SK-N-SH (cell line): ENCODE measurements around the gene PSENEN. TPM values are rescaled to one million over a fixed set of nuclear protein-coding genes. Genes with fewer than 3 reads are reported as not detected.

Source experiments
- CTCF ChIA-PET: fragments of 300-600, 350-600 bp; formaldehyde crosslinking; extraction: SDS; loops from one replicate; lab custom pipeline; 2021; lab: Yijun Ruan, JAX
- POLR2A ChIA-PET: fragments of 350-600 bp; sonication (Branson Sonifier 250); formaldehyde crosslinking; extraction: SDS; loops from one replicate; lab custom pipeline; 2020; ENCODE audit warnings: antibody characterized with exemption, inconsistent platforms; lab: Yijun Ruan, JAX
- DNase-seq: peaks from one replicate; pipeline ENCODE4 v3.0.0; 2012
- H2AFZ ChIP-seq: fragments of 200-600 bp; sonication (generic); 2 replicates; pipeline ENCODE4 v1.8.1; 2016; ENCODE audit warnings: antibody characterized with exemption, mild to moderate bottlenecking, low read depth
- H3F3A ChIP-seq: fragments of 200-600 bp; sonication (generic); replicated peaks from 2 replicates; pipeline ENCODE3; 2016; ENCODE audit warnings: antibody characterized with exemption, mild to moderate bottlenecking; ENCODE audit not compliant: insufficient read depth
- H3K27ac ChIP-seq, 2 experiments: fragments of 200-500 bp in 1 of 2; fragments of 200-600 bp in 1 of 2; sonication (Bioruptor generic) in 1 of 2; sonication (generic), shearing (Covaris generic) in 1 of 2; 2 replicates each; pipeline versions ENCODE4 v1.5.1 to v1.6.1; 2014 to 2016; ENCODE audit warnings: low read depth in 2 of 2, inconsistent platforms in 1 of 2, low read length in 1 of 2, mild to moderate bottlenecking in 1 of 2, mixed read lengths in 1 of 2
- H3K27me3 ChIP-seq: fragments of 200-600 bp; sonication (generic), shearing (Covaris generic); 2 replicates; pipeline ENCODE4 v1.6.1; 2016; ENCODE audit warnings: mixed run types; ENCODE audit not compliant: insufficient read depth
- H3K36me3 ChIP-seq, 2 experiments: fragments of 200-500 bp in 1 of 2; fragments of 200-600 bp in 1 of 2; sonication (Bioruptor generic) in 1 of 2; sonication (generic) in 1 of 2; replicated peaks in 1 of 2; 2 replicates each; pipeline versions ENCODE3 to v1.5.1; 2014 to 2016; ENCODE audit warnings: low read length in 1 of 2, mild to moderate bottlenecking in 1 of 2; ENCODE audit not compliant: insufficient read depth in 2 of 2, control insufficient read depth in 1 of 2
- H3K4me1 ChIP-seq, 2 experiments: fragments of 200-500 bp in 1 of 2; fragments of 200-600 bp in 1 of 2; sonication (Bioruptor generic) in 1 of 2; sonication (generic), shearing (Covaris generic) in 1 of 2; 2 replicates each; pipeline versions ENCODE4 v1.5.1 to v1.6.1; 2014 to 2016; ENCODE audit warnings: low read depth in 1 of 2, low read length in 1 of 2, mixed run types in 1 of 2; ENCODE audit not compliant: insufficient read depth in 2 of 2, control insufficient read depth in 1 of 2
- H3K4me2 ChIP-seq: fragments of 200-600 bp; sonication (generic), shearing (Covaris generic); 2 replicates; pipeline ENCODE4 v1.6.1; 2017; ENCODE audit warnings: mixed run types
- H3K4me3 ChIP-seq, 2 experiments: fragments of 200-500 bp in 1 of 2; fragments of 200-600 bp in 1 of 2; sonication (Bioruptor generic) in 1 of 2; sonication (generic), shearing (Covaris generic) in 1 of 2; 2 replicates each; pipeline versions ENCODE4 v1.5.1 to v1.8.1; 2014 to 2016; ENCODE audit warnings: low read depth in 2 of 2, inconsistent platforms in 1 of 2, low read length in 1 of 2, mild to moderate bottlenecking in 1 of 2, mixed read lengths in 1 of 2, moderate library complexity in 1 of 2
- H3K79me2 ChIP-seq: fragments of 200-600 bp; sonication (generic); 2 replicates; pipeline ENCODE4 v1.8.1; 2017; ENCODE audit warnings: mild to moderate bottlenecking; ENCODE audit not compliant: insufficient read depth
- H3K9ac ChIP-seq: fragments of 200-600 bp; sonication (generic); 2 replicates; pipeline ENCODE4 v1.6.1; 2017; ENCODE audit warnings: mixed run types
- H3K9me2 ChIP-seq: fragments of 200-600 bp; sonication (generic); 2 replicates; pipeline ENCODE4 v1.6.1; 2017; ENCODE audit warnings: mixed run types
- H3K9me3 ChIP-seq: fragments of 200-600 bp; sonication (generic); 2 replicates; pipeline ENCODE4 v1.6.1; 2017; ENCODE audit warnings: mixed run types, mild to moderate bottlenecking, moderate library complexity
- H4K20me1 ChIP-seq: fragments of 200-600 bp; sonication (generic); 2 replicates; pipeline ENCODE4 v1.6.1; 2017; ENCODE audit warnings: mild to moderate bottlenecking, mixed run types; ENCODE audit not compliant: insufficient read depth
- CHD2 ChIP-seq: fragments of 150-350 bp; IDR thresholded peaks from 2 replicates; pipeline ENCODE4 v1.6.1; 2018; ENCODE audit warnings: low read length; ENCODE audit not compliant: partially characterized antibody
- FOSL2 ChIP-seq: IDR thresholded peaks from 2 replicates; pipeline ENCODE4 v1.4.0; 2012; ENCODE audit warnings: low read depth, mild to moderate bottlenecking, moderate library complexity, borderline replicate concordance
- FOXM1 ChIP-seq: IDR thresholded peaks from 2 replicates; pipeline ENCODE4 v1.4.0; 2012; ENCODE audit warnings: low read depth, mild to moderate bottlenecking
- GATA2 ChIP-seq: sonication (generic); formaldehyde crosslinking; IDR thresholded peaks from 2 replicates; pipeline ENCODE4 v1.5.0; 2020; ENCODE audit warnings: mild to moderate bottlenecking, missing genetic modification reagents
- NRF1 ChIP-seq: IDR thresholded peaks from 2 replicates; pipeline ENCODE4 v1.6.1; 2012; ENCODE audit warnings: low read depth, mild to moderate bottlenecking, low read length
- RAD21 ChIP-seq: IDR thresholded peaks from 2 replicates; pipeline ENCODE4 v1.6.1; 2012; ENCODE audit warnings: mild to moderate bottlenecking, low read length
- TAF1 ChIP-seq: IDR thresholded peaks from 2 replicates; pipeline ENCODE4 v1.6.1; 2012; ENCODE audit warnings: low read depth, mild to moderate bottlenecking, low read length, moderate library complexity, borderline replicate concordance
- WGBS: methylation state at CpG from one replicate; pipeline ENCODE4 v1.1.6; 2017; ENCODE audit warnings: low lambda C conversion rate; 5-methylcytosine and 5-hydroxymethylcytosine counted together
- polyA plus RNA-seq, 3 experiments: library from polyadenylated mRNA; depleted of rRNA; stranded (reverse); fragments of >200 nt; gene quantifications; 2 replicates each; pipeline ENCODE4 v1.2.3, GENCODE V29; 2012
- TF ChIP-seq, protein P1 (sequence below): fragments of 150-350 bp; IDR thresholded peaks from 2 replicates; pipeline ENCODE4 v1.6.1; 2017; ENCODE audit warnings: antibody characterized with exemption, low read length, low read depth, borderline replicate concordance
- TF ChIP-seq, protein P2 (sequence below): IDR thresholded peaks from 2 replicates; pipeline ENCODE4 v1.6.1; 2012; ENCODE audit warnings: mild to moderate bottlenecking, low read depth, low read length, moderate library complexity
- TF ChIP-seq, protein P3 (sequence below): IDR thresholded peaks from 2 replicates; pipeline ENCODE4 v1.4.0; 2012; ENCODE audit warnings: low read depth, borderline replicate concordance

PSENEN gene
- polyA plus RNA-seq, 1 of the 3 experiments (the other 2 are of a cell fraction) = 99.2 TPM

DNA sequence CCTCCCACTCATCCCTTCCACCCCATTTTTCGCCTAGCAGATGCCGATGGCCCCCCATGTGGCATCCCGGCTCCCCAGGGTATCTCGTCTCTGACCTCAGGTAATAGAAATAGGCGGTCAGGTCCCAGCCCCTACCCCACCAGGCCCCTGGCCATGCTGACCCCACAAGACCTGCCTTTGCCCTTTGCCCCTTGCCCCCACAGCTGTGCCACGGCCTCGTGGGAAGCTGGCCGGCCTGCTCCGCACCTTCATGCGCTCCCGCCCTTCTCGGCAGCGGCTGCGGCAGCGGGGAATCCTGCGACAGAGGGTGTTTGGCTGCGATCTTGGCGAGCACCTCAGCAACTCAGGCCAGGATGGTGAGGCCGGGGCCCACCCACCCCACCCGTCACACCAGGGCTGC is 35.3 kb downstream of the PSENEN start:
- peaks cover 0 to 8% of the 10 kb centered on the region in 2 experiments for H3K36me3 ChIP-seq
- peaks cover 0 to 9% of the 10 kb centered on the region in 2 experiments; a peak in 2 of 4 replicates for H3K4me1 ChIP-seq
- H3K79me2 ChIP-seq = peaks cover 13% of the 10 kb centered on the region; the same call in 1 of the 2 replicates
- no peak for TF ChIP-seq RAD21
- TF ChIP-seq NRF1 = no peak
- no peak for TF ChIP-seq GATA2 (CRISPR knock-in tag)
- TF ChIP-seq FOSL2 = no peak
- TF ChIP-seq, protein P1, sequence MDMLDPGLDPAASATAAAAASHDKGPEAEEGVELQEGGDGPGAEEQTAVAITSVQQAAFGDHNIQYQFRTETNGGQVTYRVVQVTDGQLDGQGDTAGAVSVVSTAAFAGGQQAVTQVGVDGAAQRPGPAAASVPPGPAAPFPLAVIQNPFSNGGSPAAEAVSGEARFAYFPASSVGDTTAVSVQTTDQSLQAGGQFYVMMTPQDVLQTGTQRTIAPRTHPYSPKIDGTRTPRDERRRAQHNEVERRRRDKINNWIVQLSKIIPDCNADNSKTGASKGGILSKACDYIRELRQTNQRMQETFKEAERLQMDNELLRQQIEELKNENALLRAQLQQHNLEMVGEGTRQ = no peak
- no peak for TF ChIP-seq TAF1
- no peaks in the 10 kb centered on the region for H3K27me3 ChIP-seq
- H3K4me3 ChIP-seq = no peak overlapping the region
- H3K9me2 ChIP-seq = no peaks in the 10 kb centered on the region
- H3K27ac ChIP-seq = no peak overlapping the region
- H3F3A ChIP-seq = no peaks in the 10 kb centered on the region
- no peak for DNase-seq
- no peaks in the 10 kb centered on the region for H4K20me1 ChIP-seq
- WGBS = 96% methylated on average over 19 of the region's 20 CpGs
- POLR2A ChIA-PET = no interaction called here
- no peak overlapping the region for H3K4me2 ChIP-seq
- no peak overlapping the region for H2AFZ ChIP-seq
- CTCF ChIA-PET = no interaction called here
- no peak overlapping the region for H3K9ac ChIP-seq
- H3K9me3 ChIP-seq = no peaks in the 10 kb centered on the region

DNA sequence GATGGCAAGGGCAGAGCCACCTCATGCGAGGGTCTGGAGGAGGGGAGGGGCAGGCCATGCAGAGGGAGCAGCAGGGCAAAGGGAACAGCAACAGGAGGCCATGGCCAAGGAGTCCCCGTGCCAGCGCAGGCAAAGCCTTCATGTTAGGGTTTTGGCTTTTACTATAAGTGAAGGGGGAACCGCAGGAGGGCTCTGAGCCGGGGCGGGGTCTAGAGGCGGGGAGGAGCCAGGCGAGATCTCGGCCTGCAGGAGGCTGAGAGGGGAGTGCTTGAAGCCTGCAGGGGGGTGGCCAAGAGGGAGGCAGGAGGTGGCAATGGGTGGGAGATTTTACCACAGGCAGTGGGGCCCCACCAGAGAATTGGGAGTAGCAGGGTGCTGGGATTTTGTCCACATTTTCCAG is 36.2 kb downstream of the PSENEN start:
- Histone ChIP-seq H3K9ac (no peak overlapping the region), H3F3A (no peaks in the 10 kb centered on the region), H4K20me1 (no peaks in the 10 kb centered on the region), H3K4me1 (peaks cover 0 to 2% of the 10 kb centered on the region in 2 experiments; a peak in 2 of 4 replicates), H3K4me3 (no peak overlapping the region), H3K9me3 (no peaks in the 10 kb centered on the region), H3K4me2 (no peak overlapping the region), H3K36me3 (peaks cover 0 to 8% of the 10 kb centered on the region in 2 experiments), H2AFZ (no peak overlapping the region), H3K27ac (no peak overlapping the region), H3K9me2 (no peaks in the 10 kb centered on the region), H3K27me3 (no peaks in the 10 kb centered on the region), H3K79me2 (peaks cover 6% of the 10 kb centered on the region; the same call in 1 of the 2 replicates)
- ChIA-PET CTCF (no interaction called here), POLR2A (no interaction called here)
- WGBS = 92% methylated on average over 9 of the region's 9 CpGs
- TF ChIP-seq FOSL2 (no peak), CHD2 (no peak), FOXM1 (no peak), GATA2 (CRISPR knock-in tag) (no peak)
- TF ChIP-seq, protein P1 = no peak
- TF ChIP-seq, protein P2, sequence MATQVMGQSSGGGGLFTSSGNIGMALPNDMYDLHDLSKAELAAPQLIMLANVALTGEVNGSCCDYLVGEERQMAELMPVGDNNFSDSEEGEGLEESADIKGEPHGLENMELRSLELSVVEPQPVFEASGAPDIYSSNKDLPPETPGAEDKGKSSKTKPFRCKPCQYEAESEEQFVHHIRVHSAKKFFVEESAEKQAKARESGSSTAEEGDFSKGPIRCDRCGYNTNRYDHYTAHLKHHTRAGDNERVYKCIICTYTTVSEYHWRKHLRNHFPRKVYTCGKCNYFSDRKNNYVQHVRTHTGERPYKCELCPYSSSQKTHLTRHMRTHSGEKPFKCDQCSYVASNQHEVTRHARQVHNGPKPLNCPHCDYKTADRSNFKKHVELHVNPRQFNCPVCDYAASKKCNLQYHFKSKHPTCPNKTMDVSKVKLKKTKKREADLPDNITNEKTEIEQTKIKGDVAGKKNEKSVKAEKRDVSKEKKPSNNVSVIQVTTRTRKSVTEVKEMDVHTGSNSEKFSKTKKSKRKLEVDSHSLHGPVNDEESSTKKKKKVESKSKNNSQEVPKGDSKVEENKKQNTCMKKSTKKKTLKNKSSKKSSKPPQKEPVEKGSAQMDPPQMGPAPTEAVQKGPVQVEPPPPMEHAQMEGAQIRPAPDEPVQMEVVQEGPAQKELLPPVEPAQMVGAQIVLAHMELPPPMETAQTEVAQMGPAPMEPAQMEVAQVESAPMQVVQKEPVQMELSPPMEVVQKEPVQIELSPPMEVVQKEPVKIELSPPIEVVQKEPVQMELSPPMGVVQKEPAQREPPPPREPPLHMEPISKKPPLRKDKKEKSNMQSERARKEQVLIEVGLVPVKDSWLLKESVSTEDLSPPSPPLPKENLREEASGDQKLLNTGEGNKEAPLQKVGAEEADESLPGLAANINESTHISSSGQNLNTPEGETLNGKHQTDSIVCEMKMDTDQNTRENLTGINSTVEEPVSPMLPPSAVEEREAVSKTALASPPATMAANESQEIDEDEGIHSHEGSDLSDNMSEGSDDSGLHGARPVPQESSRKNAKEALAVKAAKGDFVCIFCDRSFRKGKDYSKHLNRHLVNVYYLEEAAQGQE = no peak
- TF ChIP-seq, protein P3, sequence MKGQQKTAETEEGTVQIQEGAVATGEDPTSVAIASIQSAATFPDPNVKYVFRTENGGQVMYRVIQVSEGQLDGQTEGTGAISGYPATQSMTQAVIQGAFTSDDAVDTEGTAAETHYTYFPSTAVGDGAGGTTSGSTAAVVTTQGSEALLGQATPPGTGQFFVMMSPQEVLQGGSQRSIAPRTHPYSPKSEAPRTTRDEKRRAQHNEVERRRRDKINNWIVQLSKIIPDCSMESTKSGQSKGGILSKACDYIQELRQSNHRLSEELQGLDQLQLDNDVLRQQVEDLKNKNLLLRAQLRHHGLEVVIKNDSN = no peak
- DNase-seq = no peak
